PC-3 (cell line): Measurements from ENCODE around the gene CALHM1. TPM values are rescaled to one million over a fixed set of nuclear protein-coding genes. Genes with fewer than 3 reads are reported as not detected.
A peak's percentile ranks its signal among the peaks of the same experiment; 100 is the strongest.

Experiments used
- ATAC-seq: fragments of 200-7000 bp; cut with Tn5 transposase; 2 replicates; pipeline ENCODE4 v1.9.1; 2020; ENCODE audit warnings: mild to moderate bottlenecking, moderate library complexity
- BruUV-seq: library from RNA; stranded (reverse); fragments of 400-500 nt; replicated peaks from 2 replicates; lab custom pipeline; 2021; lab: Mats Ljungman, UMichigan
- CTCF ChIA-PET: fragments of 300-600 bp; sonication (Branson Sonifier 250); formaldehyde crosslinking; loops from one replicate; lab custom pipeline; 2022; ENCODE audit warnings: antibody characterized with exemption; lab: Charles Lee
- POLR2A ChIA-PET: fragments of 300-600 bp; sonication (Branson Sonifier 250); formaldehyde crosslinking; loops from one replicate; lab custom pipeline; 2022; ENCODE audit warnings: antibody characterized with exemption; ENCODE audit not compliant: unreplicated experiment; lab: Charles Lee
- DNase-seq: peaks from one replicate; pipeline ENCODE4 v3.0.0-alpha.2; 2015
- H2AFZ ChIP-seq: fragments of 300-600 bp; sonication (generic); 2 replicates; pipeline ENCODE4 v1.6.0; 2016; ENCODE audit warnings: antibody characterized with exemption, low read length
- H3F3A ChIP-seq: fragments of 300-600 bp; sonication (generic); one replicate; pipeline ENCODE4 v1.6.0; 2017; ENCODE audit warnings: antibody characterized with exemption, low read length, control low read depth, mild to moderate bottlenecking; ENCODE audit not compliant: unreplicated experiment
- H3K27ac ChIP-seq: fragments of 300-600 bp; sonication (generic); 2 replicates; pipeline ENCODE4 v1.5.1; 2016; ENCODE audit warnings: mild to moderate bottlenecking, low read length
- H3K27me3 ChIP-seq: fragments of 300-600 bp; sonication (generic); 2 replicates; pipeline ENCODE4 v1.6.1; 2016; ENCODE audit warnings: low read length, mixed read lengths
- H3K36me3 ChIP-seq: fragments of 300-600 bp; sonication (generic); 2 replicates; pipeline ENCODE4 v1.6.1; 2016; ENCODE audit warnings: low read depth, mixed run types, low read length, mixed read lengths
- H3K4me1 ChIP-seq: fragments of 300-600 bp; sonication (generic); 2 replicates; pipeline ENCODE4 v1.5.1; 2016; ENCODE audit warnings: low read length; ENCODE audit not compliant: insufficient read depth
- H3K4me2 ChIP-seq: fragments of 300-600 bp; sonication (generic); 2 replicates; pipeline ENCODE4 v1.6.0; 2016; ENCODE audit warnings: low read length
- H3K4me3 ChIP-seq: fragments of 300-600 bp; sonication (generic); 2 replicates; pipeline ENCODE4 v1.5.1; 2016; ENCODE audit warnings: mild to moderate bottlenecking, low read length, mixed read lengths
- H3K79me2 ChIP-seq: fragments of 300-600 bp; sonication (generic); 2 replicates; pipeline ENCODE4 v1.6.1; 2017; ENCODE audit warnings: low read length, mixed read lengths
- H3K9ac ChIP-seq: fragments of 300-600 bp; sonication (generic); 2 replicates; pipeline ENCODE4 v1.6.0; 2016; ENCODE audit warnings: mild to moderate bottlenecking, low read length
- H3K9me2 ChIP-seq: fragments of 300-600 bp; sonication (generic); replicated peaks from 2 replicates; pipeline ENCODE4 v1.6.1; 2016; ENCODE audit warnings: mixed run types, low read length, mixed read lengths
- H3K9me3 ChIP-seq: fragments of 300-600 bp; sonication (generic); 2 replicates; pipeline ENCODE4 v1.6.1; 2016; ENCODE audit warnings: low read length, mixed read lengths
- H4K20me1 ChIP-seq: fragments of 300-600 bp; sonication (generic); 2 replicates; pipeline ENCODE4 v1.6.1; 2016; ENCODE audit warnings: low read length, mixed read lengths
- EZH2 ChIP-seq: fragments of 300-600 bp; sonication (generic); IDR thresholded peaks from one replicate; pipeline ENCODE4 v1.6.1; 2017; ENCODE audit warnings: antibody characterized with exemption, mild to moderate bottlenecking, low read length; ENCODE audit not compliant: unreplicated experiment
- EZH2phosphoT487 ChIP-seq: fragments of 300-600 bp; sonication (generic); IDR thresholded peaks from 2 replicates; pipeline ENCODE4 v1.6.1; 2018; ENCODE audit warnings: mild to moderate bottlenecking, antibody characterized with exemption, low read length, borderline replicate concordance
- intact Hi-C: fragments of 100-400 bp; cut with micrococcal nuclease; formaldehyde crosslinking; loops from 2 replicates; pipeline ENCODE4 v1.9.0; 2023
- total RNA-seq: library from RNA; depleted of rRNA; stranded (reverse); fragments of >200 nt; gene quantifications from 2 replicates; pipeline ENCODE4 v1.2.3, GENCODE V29; 2014
- TF ChIP-seq, protein P1 (sequence below): fragments of 300-600 bp; sonication (generic); conservative IDR thresholded peaks from 2 replicates; pipeline ENCODE4 v1.5.1; 2017; ENCODE audit warnings: antibody characterized with exemption, low read depth, mild to moderate bottlenecking, low read length

CALHM1 gene
- total RNA-seq, 1 experiment from 2014 or later, result not detected

DNA sequence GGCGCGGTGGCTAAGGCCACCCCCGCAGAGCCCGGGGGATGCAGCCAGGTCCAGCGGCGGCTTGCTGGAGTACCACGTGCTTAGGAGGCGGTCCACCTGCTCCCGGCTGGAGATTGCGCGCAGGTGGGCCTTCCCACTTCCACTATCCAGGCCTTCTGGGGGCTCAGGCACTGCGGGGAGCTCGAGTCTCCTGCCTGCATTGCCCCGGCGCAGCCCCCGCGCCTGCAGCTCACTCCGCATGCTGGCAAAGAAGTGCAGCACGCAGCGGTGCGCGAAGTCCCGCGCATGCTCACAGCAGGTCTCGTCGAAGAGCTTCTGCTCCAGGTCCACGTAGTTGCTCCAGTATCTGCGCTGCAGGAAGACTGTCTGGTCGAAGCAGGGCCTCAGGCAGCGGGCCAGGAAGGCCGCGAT is 14.6 kb upstream of the CALHM1 start:
- BruUV-seq, result no TSS peak
- Histone ChIP-seq H3K9ac (no peak overlapping the region), H3K27me3 (no peaks in the 10 kb centered on the region), H3F3A (no peaks in the 10 kb centered on the region), H3K79me2 (no peaks in the 10 kb centered on the region), H3K9me2 (no peaks in the 10 kb centered on the region), H2AFZ (no peak overlapping the region), H3K4me2 (no peak overlapping the region), H3K36me3 (no peaks in the 10 kb centered on the region; the same call in 1 of the 2 replicates), H3K4me3 (no peak overlapping the region), H3K27ac (no peak overlapping the region), H3K9me3 (no peaks in the 10 kb centered on the region), H3K4me1 (peaks cover 15% of the 10 kb centered on the region), H4K20me1 (no peaks in the 10 kb centered on the region)
- ATAC-seq, result no peak
- intact Hi-C loops, result no loop called here
- ChIA-PET POLR2A (no interaction called here), CTCF (no interaction called here)
- no peak for DNase-seq
- no peak for TF ChIP-seq EZH2
- TF ChIP-seq EZH2phosphoT487, result no peak
- TF ChIP-seq, protein P1, sequence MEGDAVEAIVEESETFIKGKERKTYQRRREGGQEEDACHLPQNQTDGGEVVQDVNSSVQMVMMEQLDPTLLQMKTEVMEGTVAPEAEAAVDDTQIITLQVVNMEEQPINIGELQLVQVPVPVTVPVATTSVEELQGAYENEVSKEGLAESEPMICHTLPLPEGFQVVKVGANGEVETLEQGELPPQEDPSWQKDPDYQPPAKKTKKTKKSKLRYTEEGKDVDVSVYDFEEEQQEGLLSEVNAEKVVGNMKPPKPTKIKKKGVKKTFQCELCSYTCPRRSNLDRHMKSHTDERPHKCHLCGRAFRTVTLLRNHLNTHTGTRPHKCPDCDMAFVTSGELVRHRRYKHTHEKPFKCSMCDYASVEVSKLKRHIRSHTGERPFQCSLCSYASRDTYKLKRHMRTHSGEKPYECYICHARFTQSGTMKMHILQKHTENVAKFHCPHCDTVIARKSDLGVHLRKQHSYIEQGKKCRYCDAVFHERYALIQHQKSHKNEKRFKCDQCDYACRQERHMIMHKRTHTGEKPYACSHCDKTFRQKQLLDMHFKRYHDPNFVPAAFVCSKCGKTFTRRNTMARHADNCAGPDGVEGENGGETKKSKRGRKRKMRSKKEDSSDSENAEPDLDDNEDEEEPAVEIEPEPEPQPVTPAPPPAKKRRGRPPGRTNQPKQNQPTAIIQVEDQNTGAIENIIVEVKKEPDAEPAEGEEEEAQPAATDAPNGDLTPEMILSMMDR, result no peak

DNA sequence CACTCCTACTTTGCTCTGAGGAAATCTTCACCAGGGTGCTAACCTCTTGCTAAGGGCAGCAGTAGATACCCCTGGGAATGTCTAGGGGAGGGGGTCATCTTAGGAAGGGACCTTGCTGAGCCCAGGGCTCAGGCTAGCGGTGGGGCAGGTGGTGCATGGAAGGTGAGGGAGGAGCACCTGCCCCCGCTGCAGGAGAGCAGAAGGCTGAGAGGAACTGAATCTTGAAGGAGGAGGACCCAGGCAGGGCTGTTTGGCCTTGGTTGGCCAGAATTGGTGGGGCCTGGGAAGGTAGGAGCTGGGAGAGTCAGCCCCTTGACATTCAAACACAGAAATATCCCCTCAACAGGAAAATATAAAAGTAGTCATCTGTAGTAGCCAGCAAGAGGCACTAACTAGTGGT is 13.3 kb upstream of the CALHM1 start:
- H3K9ac ChIP-seq, result no peak overlapping the region; the same call in 1 of the 2 replicates
- H4K20me1 ChIP-seq, result no peaks in the 10 kb centered on the region
- H3K27ac ChIP-seq, result peak overlapping the region; percentile 25
- intact Hi-C loops, result no loop called here
- ChIA-PET POLR2A (no interaction called here), CTCF (no interaction called here)
- no peaks in the 10 kb centered on the region for H3K9me2 ChIP-seq
- no peak for TF ChIP-seq EZH2
- TF ChIP-seq, protein P1, result no peak
- no peak for TF ChIP-seq EZH2phosphoT487
- no peaks in the 10 kb centered on the region for H3K79me2 ChIP-seq
- DNase-seq, result no peak
- no peaks in the 10 kb centered on the region for H3K27me3 ChIP-seq
- no peak overlapping the region for H3K4me3 ChIP-seq
- H2AFZ ChIP-seq, result 0 out of 2 replicates have a peak overlapping the region, but pooled peaks have one; percentile 9
- H3K4me2 ChIP-seq, result peak overlapping the region; percentile 29
- no peak for ATAC-seq
- BruUV-seq, result no TSS peak
- H3K4me1 ChIP-seq, result peaks cover 15% of the 10 kb centered on the region
- no peaks in the 10 kb centered on the region for H3F3A ChIP-seq
- H3K36me3 ChIP-seq, result no peaks in the 10 kb centered on the region; the same call in 1 of the 2 replicates
- no peaks in the 10 kb centered on the region for H3K9me3 ChIP-seq

DNA sequence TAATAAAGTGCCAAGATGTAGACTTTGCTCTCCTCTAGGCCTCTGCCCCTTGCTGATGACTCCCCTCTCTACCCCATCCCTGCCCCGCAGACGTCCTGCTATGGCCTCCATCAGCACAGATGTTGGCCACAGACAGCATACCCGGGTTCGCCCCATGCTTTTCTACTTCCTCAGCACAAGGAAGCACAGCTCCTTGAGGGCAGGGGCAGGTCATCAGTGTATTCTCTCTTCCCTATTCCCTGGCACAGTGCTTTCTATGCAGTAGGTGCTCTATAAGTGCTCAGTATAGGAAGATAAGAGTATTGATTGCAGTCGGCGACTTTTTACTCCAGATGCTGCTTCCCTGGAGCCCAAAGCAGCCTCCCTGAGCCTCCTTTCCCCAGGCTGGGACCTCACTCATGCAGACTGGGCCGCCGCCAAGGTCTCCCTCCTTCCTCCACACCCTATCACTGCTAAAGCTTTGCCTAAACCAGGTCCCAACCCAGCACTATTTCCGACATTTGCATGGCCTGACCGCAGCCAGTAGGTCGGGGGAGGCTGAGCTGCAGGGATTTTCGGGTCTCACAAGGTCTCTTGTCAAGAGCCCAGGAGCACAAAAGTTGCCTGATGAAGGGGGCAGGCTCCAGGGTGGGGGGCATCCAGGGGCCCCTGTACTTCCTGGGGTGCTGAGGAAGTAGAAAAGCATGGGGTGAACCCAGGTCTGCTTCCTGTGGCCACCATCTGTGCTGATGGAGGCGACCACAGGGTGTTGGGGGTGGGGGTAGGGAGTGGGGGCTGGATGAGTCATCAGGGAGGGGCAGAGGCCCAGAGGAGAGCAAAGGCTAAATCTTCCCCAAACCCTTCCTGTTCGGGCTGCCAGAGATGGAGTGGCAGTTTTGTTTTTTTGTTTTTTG is 12.3 kb upstream of the CALHM1 start:
- BruUV-seq, result no TSS peak
- ChIA-PET CTCF (no interaction called here), POLR2A (no interaction called here)
- ATAC-seq, result peak; percentile 66
- no peaks in the 10 kb centered on the region for H3F3A ChIP-seq
- peak overlapping the region; percentile 29 for H3K4me2 ChIP-seq
- H4K20me1 ChIP-seq, result no peaks in the 10 kb centered on the region
- no peak overlapping the region; the same call in 1 of the 2 replicates for H3K9ac ChIP-seq
- no peak overlapping the region for H3K4me3 ChIP-seq
- H3K79me2 ChIP-seq, result no peaks in the 10 kb centered on the region
- peaks cover 15% of the 10 kb centered on the region for H3K4me1 ChIP-seq
- H3K9me3 ChIP-seq, result no peaks in the 10 kb centered on the region
- no peak for TF ChIP-seq EZH2
- TF ChIP-seq, protein P1, result no peak
- TF ChIP-seq EZH2phosphoT487, result no peak
- no peaks in the 10 kb centered on the region for H3K9me2 ChIP-seq
- DNase-seq, result peak; percentile 42
- peak overlapping the region; percentile 25 for H3K27ac ChIP-seq
- H3K27me3 ChIP-seq, result no peaks in the 10 kb centered on the region
- intact Hi-C loops, result no loop called here
- 0 out of 2 replicates have a peak overlapping the region, but pooled peaks have one; percentile 9 for H2AFZ ChIP-seq
- H3K36me3 ChIP-seq, result no peaks in the 10 kb centered on the region
